Measurements from ENCODE around the gene SIX4. TPM values are rescaled to one million over a fixed set of nuclear protein-coding genes. Genes with fewer than 3 reads are reported as not detected.

The SIX4 gene
- total and polyA plus RNA-seq, 12 donors = 0.40 to 3.9 (median 3.0) TPM

DNA sequence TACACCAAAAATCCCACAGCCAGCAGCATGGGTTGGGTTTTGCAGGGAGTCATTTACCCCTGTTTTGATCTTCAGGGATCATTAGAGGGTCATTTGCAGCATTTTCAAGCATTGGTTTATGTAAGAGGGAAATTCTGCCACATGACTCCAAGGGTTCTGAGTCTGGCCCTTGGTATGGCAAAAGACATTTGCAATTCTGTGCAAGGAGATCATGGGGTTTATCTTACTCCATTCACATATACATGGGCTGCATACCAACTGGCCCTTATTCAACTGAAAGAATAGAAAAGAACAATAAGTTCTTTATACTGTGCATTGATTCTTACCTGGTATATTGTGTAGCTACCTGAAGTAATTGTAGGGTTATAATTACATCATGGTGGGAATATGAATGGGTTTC, 13.7 kb downstream of the SIX4 start:
- H3K27ac ChIP-seq = no peak overlapping the region
- no peaks in the 10 kb centered on the region for H3K27me3 ChIP-seq
- no peak overlapping the region for H3K4me3 ChIP-seq
- H3K36me3 ChIP-seq (replicated peaks in 1 of 2) = no peaks in the 10 kb centered on the region
- no peak for DNase-seq
- no peaks in the 10 kb centered on the region for H3K9me3 ChIP-seq (replicated peaks in 1 of 3)
- no peak for TF ChIP-seq POLR2A (IDR thresholded peaks at IDR 0.05)
- TF ChIP-seq, protein P1, sequence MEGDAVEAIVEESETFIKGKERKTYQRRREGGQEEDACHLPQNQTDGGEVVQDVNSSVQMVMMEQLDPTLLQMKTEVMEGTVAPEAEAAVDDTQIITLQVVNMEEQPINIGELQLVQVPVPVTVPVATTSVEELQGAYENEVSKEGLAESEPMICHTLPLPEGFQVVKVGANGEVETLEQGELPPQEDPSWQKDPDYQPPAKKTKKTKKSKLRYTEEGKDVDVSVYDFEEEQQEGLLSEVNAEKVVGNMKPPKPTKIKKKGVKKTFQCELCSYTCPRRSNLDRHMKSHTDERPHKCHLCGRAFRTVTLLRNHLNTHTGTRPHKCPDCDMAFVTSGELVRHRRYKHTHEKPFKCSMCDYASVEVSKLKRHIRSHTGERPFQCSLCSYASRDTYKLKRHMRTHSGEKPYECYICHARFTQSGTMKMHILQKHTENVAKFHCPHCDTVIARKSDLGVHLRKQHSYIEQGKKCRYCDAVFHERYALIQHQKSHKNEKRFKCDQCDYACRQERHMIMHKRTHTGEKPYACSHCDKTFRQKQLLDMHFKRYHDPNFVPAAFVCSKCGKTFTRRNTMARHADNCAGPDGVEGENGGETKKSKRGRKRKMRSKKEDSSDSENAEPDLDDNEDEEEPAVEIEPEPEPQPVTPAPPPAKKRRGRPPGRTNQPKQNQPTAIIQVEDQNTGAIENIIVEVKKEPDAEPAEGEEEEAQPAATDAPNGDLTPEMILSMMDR (IDR thresholded peaks at IDR 0.05) = no peak
- intact Hi-C loops (cut with DNase I) = no loop called here
- no peaks in the 10 kb centered on the region for H3K4me1 ChIP-seq (replicated peaks in 1 of 2)

DNA sequence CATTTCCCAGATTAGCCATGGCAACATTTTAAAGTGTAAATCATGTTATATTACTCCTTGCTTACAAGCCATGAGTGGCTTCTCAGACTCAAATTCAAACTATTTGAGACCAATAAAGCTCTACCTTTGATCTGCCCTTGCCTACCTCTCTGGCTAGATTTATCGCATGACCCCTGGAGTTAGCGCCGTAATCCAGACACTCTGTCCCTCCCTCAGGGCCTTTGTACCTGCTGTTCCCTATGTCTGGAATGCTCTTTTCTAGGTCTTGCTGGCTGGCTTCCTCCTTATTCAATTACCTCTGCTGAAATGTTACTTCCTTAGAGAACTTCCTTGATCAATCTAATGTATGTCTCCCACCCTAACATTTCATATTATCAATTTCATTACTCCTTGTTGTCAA, 16.3 kb downstream of the SIX4 start:
- Histone ChIP-seq H3K27ac (no peak overlapping the region), H3K27me3 (no peaks in the 10 kb centered on the region), H3K36me3 (replicated peaks in 1 of 2) (no peaks in the 10 kb centered on the region), H3K4me3 (no peak overlapping the region), H3K9me3 (replicated peaks in 1 of 3) (no peaks in the 10 kb centered on the region), H3K4me1 (replicated peaks in 1 of 2) (no peaks in the 10 kb centered on the region)
- no peak for DNase-seq
- 94 to 98% (median 96%) methylated on average over 3 of the region's 3 CpGs for WGBS, 4 donors
- no peak for TF ChIP-seq POLR2A (IDR thresholded peaks at IDR 0.05)
- TF ChIP-seq, protein P1 (IDR thresholded peaks at IDR 0.05) = no peak
- intact Hi-C loops (cut with DNase I) = no loop called here

DNA sequence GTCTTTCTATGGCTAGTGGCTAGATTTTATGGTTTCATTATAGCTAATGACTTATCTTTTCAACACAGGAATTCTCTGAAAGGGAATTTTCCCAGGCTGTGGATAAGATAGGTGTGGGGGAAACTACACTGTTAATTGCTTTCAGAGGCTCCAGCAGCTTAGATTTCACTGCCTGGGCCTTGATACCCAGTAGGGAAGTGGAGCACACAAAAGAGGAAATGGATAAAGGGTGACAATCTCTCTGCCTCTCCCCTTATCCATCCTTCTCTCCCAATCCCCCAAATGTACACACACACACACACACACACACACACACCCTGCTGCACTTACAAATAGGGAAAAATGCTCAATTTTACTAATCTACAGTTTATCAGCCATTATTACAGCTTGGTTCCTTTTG, 19.1 kb downstream of the SIX4 start:
- H3K4me1 ChIP-seq (replicated peaks in 1 of 2) = no peaks in the 10 kb centered on the region
- no peaks in the 10 kb centered on the region for H3K27me3 ChIP-seq
- no peaks in the 10 kb centered on the region for H3K36me3 ChIP-seq (replicated peaks in 1 of 2)
- H3K4me3 ChIP-seq = no peak overlapping the region
- H3K27ac ChIP-seq = no peak overlapping the region
- intact Hi-C loops (cut with DNase I) = no loop called here
- TF ChIP-seq POLR2A (IDR thresholded peaks at IDR 0.05) = no peak
- TF ChIP-seq, protein P1 (IDR thresholded peaks at IDR 0.05) = no peak
- no peak for DNase-seq
- H3K9me3 ChIP-seq (replicated peaks in 1 of 3) = no peaks in the 10 kb centered on the region

DNA sequence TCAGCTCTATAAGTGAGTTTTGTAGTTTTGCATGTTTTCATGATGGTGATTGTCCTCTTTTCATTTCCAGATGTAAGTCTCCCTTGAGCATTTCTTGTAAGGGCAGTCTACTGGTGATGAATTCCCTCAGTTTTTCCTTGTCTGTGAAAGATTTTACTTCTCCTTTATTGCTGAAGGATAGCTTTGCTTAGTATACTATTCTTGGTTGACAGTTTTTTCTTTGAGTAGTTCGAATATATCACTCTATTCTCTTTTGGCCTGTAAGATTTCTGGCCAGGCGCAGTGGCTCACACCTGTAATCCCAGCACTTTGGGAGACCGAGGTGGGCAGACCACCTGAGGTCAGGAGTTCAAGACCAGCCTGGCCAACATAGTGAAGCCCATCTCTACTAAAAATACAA, 23.6 kb downstream of the SIX4 start:
- H3K27ac ChIP-seq = no peak overlapping the region
- H3K4me1 ChIP-seq (replicated peaks in 1 of 2) = no peaks in the 10 kb centered on the region
- intact Hi-C loops (cut with DNase I) = no loop called here
- H3K36me3 ChIP-seq (replicated peaks in 1 of 2) = no peaks in the 10 kb centered on the region
- no peak for TF ChIP-seq POLR2A (IDR thresholded peaks at IDR 0.05)
- TF ChIP-seq, protein P1 (IDR thresholded peaks at IDR 0.05) = no peak
- DNase-seq = no peak
- no peak overlapping the region for H3K4me3 ChIP-seq
- no peaks in the 10 kb centered on the region for H3K27me3 ChIP-seq
- WGBS, 4 donors = 82 to 92% (median 87%) methylated on average over 3 of the region's 3 CpGs
- peaks cover 0 to 3% (median 0%) of the 10 kb centered on the region in 3 donors for H3K9me3 ChIP-seq (replicated peaks in 1 of 3)

All from adrenal gland (tissue), 12 donors.